ENCODE data around the gene PLA2G12B. TPM values are rescaled to one million over a fixed set of nuclear protein-coding genes. Genes with fewer than 3 reads are reported as not detected.

PLA2G12B gene
- total and polyA plus RNA-seq, 7 donors, result 3.2 to 7.2 (median 6.7) TPM; not detected in 4

DNA sequence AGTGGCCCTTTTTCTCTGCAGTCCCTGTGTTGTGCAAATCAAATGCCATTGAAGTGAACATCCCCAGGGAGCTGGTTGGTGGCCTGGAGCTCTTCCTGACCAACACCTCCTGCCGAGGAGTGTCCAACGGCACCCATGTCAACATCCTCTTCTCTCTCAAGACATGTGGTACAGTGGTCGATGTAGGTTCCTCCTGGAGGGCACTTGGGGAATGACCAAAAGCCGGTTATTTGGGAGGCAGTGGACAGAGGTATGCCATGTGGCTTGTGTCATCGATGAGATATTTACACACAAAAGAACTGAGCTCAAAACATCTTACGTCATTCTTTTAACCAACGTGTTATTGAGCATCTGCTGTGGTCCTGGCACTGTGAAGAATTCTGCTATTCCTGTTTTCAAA is 41.3 kb downstream of the PLA2G12B start:
- 84 to 88% methylated on average over 7 of the region's 7 CpGs for WGBS, 2 donors
- no peaks in the 10 kb centered on the region for H3K4me1 ChIP-seq
- TF ChIP-seq POLR2AphosphoS5 (IDR thresholded peaks at IDR 0.05) (no peak), POLR2A (IDR thresholded peaks at IDR 0.05) (no peak), CTCF (IDR thresholded peaks at IDR 0.05) (no peak), EP300 (IDR thresholded peaks at IDR 0.05) (no peak)
- no peaks in the 10 kb centered on the region for H3K36me3 ChIP-seq
- no peaks in the 10 kb centered on the region for H3K9me3 ChIP-seq
- no peak overlapping the region for H3K27ac ChIP-seq
- DNase-seq, result no peak
- no peak overlapping the region for H3K4me3 ChIP-seq
- intact Hi-C loops (cut with DNase I), result no loop called here
- no peaks in the 10 kb centered on the region for H3K27me3 ChIP-seq

GRCh38 chr10:72912736-72913135 is 41.9 kb downstream of the PLA2G12B start:
- no peak for DNase-seq
- Histone ChIP-seq H3K4me1 (no peaks in the 10 kb centered on the region), H3K9me3 (no peaks in the 10 kb centered on the region), H3K27me3 (no peaks in the 10 kb centered on the region), H3K36me3 (no peaks in the 10 kb centered on the region), H3K27ac (no peak overlapping the region), H3K4me3 (no peak overlapping the region)
- intact Hi-C loops (cut with DNase I), result no loop called here
- 22 to 62% methylated on average over 4 of the region's 4 CpGs for WGBS, 2 donors
- no peak for TF ChIP-seq CTCF (IDR thresholded peaks at IDR 0.05)
- no peak for TF ChIP-seq POLR2AphosphoS5 (IDR thresholded peaks at IDR 0.05)
- no peak for TF ChIP-seq POLR2A (IDR thresholded peaks at IDR 0.05)
- TF ChIP-seq EP300 (IDR thresholded peaks at IDR 0.05), result no peak

- TF ChIP-seq EP300 (IDR thresholded peaks at IDR 0.05) (no peak), POLR2A (IDR thresholded peaks at IDR 0.05) (no peak), CTCF (IDR thresholded peaks at IDR 0.05) (no peak), POLR2AphosphoS5 (IDR thresholded peaks at IDR 0.05) (no peak)
- no peak for DNase-seq
- H3K36me3 ChIP-seq, result no peaks in the 10 kb centered on the region
- intact Hi-C loops (cut with DNase I), result no loop called here
- H3K4me1 ChIP-seq, result no peaks in the 10 kb centered on the region
- H3K9me3 ChIP-seq, result no peaks in the 10 kb centered on the region
- WGBS, 2 donors, result 95 to 98% methylated on average over 2 of the region's 2 CpGs
- no peak overlapping the region for H3K4me3 ChIP-seq
- H3K27me3 ChIP-seq, result no peaks in the 10 kb centered on the region
- H3K27ac ChIP-seq, result no peak overlapping the region
These were observed 42.8 kb downstream of the PLA2G12B start for GRCh38 chr10:72911758-72912157.

DNA sequence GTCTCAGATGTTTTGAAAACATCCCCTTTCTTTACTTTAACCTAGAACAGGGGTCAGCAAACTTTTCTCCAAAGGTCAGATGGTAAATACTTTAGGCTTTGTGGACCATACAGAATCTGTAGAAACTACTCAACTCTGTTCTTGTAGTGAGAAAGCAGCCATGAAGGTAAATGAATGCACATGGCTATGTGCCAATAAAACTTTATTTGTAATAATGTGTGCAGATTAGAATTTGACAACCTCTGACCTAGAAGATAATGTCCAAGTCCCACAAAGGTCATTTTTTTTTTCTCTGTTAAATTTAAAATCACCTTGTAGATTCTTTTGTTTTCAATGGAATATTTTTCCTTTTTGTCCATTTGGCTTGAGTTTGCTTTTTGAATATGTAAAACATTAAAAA is 43.9 kb downstream of the PLA2G12B start:
- Histone ChIP-seq H3K36me3 (no peaks in the 10 kb centered on the region), H3K4me3 (no peak overlapping the region), H3K27ac (no peak overlapping the region), H3K9me3 (no peaks in the 10 kb centered on the region), H3K4me1 (no peaks in the 10 kb centered on the region), H3K27me3 (no peaks in the 10 kb centered on the region)
- DNase-seq, result no peak
- TF ChIP-seq POLR2A (IDR thresholded peaks at IDR 0.05) (no peak), CTCF (IDR thresholded peaks at IDR 0.05) (no peak), POLR2AphosphoS5 (IDR thresholded peaks at IDR 0.05) (no peak), EP300 (IDR thresholded peaks at IDR 0.05) (no peak)
- intact Hi-C loops (cut with DNase I), result no loop called here

DNA sequence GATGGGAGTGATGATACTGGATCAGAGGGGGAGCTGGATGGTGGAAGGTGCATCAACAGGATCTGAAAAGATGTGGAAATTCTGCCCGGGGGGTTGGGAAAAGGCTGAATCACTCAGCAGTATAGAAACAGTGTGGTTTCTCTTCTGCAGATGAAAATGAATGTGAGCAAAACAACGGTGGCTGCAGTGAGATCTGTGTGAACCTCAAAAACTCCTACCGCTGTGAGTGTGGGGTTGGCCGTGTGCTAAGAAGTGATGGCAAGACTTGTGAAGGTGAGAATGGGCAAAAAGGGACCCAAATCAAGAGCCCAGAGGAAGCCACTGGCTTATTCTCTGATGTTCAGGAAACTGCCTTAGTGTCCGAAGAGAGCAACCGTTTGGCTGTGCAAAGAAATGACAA is 48.2 kb downstream of the PLA2G12B start:
- Histone ChIP-seq H3K36me3 (no peaks in the 10 kb centered on the region), H3K9me3 (no peaks in the 10 kb centered on the region), H3K27ac (no peak overlapping the region), H3K4me1 (no peaks in the 10 kb centered on the region), H3K4me3 (no peak overlapping the region), H3K27me3 (no peaks in the 10 kb centered on the region)
- no peak for DNase-seq
- TF ChIP-seq POLR2AphosphoS5 (IDR thresholded peaks at IDR 0.05) (no peak), POLR2A (IDR thresholded peaks at IDR 0.05) (no peak), EP300 (IDR thresholded peaks at IDR 0.05) (no peak), CTCF (IDR thresholded peaks at IDR 0.05) (no peak)
- intact Hi-C loops (cut with DNase I), result no loop called here
- 92 to 93% methylated on average over 6 of the region's 6 CpGs for WGBS, 2 donors
